WI38 (cell line): ENCODE data around the gene SAMD3.

ENCODE experiments used
- H3K4me3 ChIP-seq: 2 replicates; pipeline ENCODE4 v1.5.1; 2011; ENCODE audit warnings: low read depth, mild to moderate bottlenecking, control low read depth, low read length
- CTCF ChIP-seq: IDR thresholded peaks from 2 replicates; pipeline ENCODE4 v1.5.1; 2012; ENCODE audit warnings: low read depth, mild to moderate bottlenecking, control low read depth, low read length

Gene SAMD3

GRCh38 chr6:130223508-130223907, 757 bp upstream of the SAMD3 start:
- H3K4me3 ChIP-seq = no peak overlapping the region
- TF ChIP-seq CTCF = no peak

- no peak for TF ChIP-seq CTCF
- H3K4me3 ChIP-seq = no peak overlapping the region
These were observed 4.6 kb downstream of the SAMD3 start for GRCh38 chr6:130218134-130218533.

GRCh38 chr6:130216620-130217019, 6.1 kb downstream of the SAMD3 start:
- H3K4me3 ChIP-seq = no peak overlapping the region
- TF ChIP-seq CTCF = no peak

GRCh38 chr6:130215526-130215925, 7.2 kb downstream of the SAMD3 start:
- H3K4me3 ChIP-seq = no peak overlapping the region
- no peak for TF ChIP-seq CTCF

- no peak overlapping the region for H3K4me3 ChIP-seq
- TF ChIP-seq CTCF = no peak
These were observed 10.4 kb downstream of the SAMD3 start for GRCh38 chr6:130212215-130212874.

- no peak overlapping the region for H3K4me3 ChIP-seq
- TF ChIP-seq CTCF = no peak
These were observed 11.1 kb downstream of the SAMD3 start for GRCh38 chr6:130211691-130212090.

- H3K4me3 ChIP-seq = no peak overlapping the region
- TF ChIP-seq CTCF = no peak
These were observed 14.6 kb downstream of the SAMD3 start for GRCh38 chr6:130207979-130208649.
